Activated CD4-positive, alpha-beta memory T cell treated with anti-CD3 and anti-CD28 coated beads, Interleukin-2, amount 10 ng/mL, durations not matched to agents 7 days and 5 days (primary cell): ENCODE results near the gene DIDO1. TPM values are rescaled to one million over a fixed set of nuclear protein-coding genes. Genes with fewer than 3 reads are reported as not detected.
A peak's percentile ranks its signal among the peaks of the same experiment; 100 is the strongest.

Experiments
- CTCF ChIA-PET: fragments of 350-600 bp; sonication (Branson Sonifier 250); formaldehyde crosslinking; loops from one replicate; lab custom pipeline; 2021; ENCODE audit warnings: antibody characterized with exemption, inconsistent platforms; lab: Charles Lee
- POLR2A ChIA-PET: fragments of 350-600 bp; sonication (Branson Sonifier 250); formaldehyde crosslinking; loops from one replicate; lab custom pipeline; 2021; ENCODE audit warnings: antibody characterized with exemption; lab: Charles Lee
- DNase-seq: peaks from one replicate; pipeline ENCODE4 v3.0.0-alpha.2; 2020
- H3K27ac Mint-ChIP-seq: one replicate; pipeline ENCODE4 v1.8.0; 2021; ENCODE audit warnings: mild to moderate bottlenecking, mixed read lengths
- H3K27me3 Mint-ChIP-seq: one replicate; pipeline ENCODE4 v1.8.0; 2021; ENCODE audit warnings: mixed read lengths
- H3K36me3 Mint-ChIP-seq: one replicate; pipeline ENCODE4 v1.8.0; 2021; ENCODE audit warnings: low read depth, mixed read lengths
- H3K4me1 Mint-ChIP-seq: one replicate; pipeline ENCODE4 v1.8.0; 2021; ENCODE audit warnings: mixed read lengths
- H3K4me3 Mint-ChIP-seq: one replicate; pipeline ENCODE4 v1.8.0; 2021; ENCODE audit warnings: mild to moderate bottlenecking, mixed read lengths
- H3K9me3 Mint-ChIP-seq: one replicate; pipeline ENCODE4 v1.8.0; 2021; ENCODE audit warnings: mixed read lengths
- total RNA-seq, 2 experiments: library from RNA; stranded (reverse); gene quantifications; one replicate each; pipeline ENCODE4 v1.2.3, GENCODE V29; 2021

Gene DIDO1
- total RNA-seq, 2 experiments from 2014 or later = 62.2 to 66.2 TPM

DNA sequence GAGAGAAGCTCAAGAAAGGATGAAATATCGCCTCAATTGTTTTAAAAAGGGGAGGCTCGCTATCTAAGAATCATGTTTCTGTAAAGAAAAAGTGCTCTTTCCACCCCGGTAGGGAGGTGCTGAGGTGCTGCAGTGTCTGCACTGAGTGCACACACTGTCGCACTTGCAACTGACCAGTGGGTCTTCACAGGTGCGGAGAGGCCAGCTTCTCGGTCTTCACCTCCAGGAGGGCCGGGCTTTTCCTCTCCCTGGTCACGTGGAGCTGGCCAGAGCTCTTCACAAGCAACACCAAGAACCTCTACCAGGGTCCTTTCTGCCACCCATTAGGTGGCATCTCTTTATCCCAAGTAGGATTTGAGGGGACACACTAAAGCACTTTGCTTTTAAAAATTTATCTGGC, 36.9 kb downstream of the DIDO1 start:
- Mint-ChIP-seq H3K4me3 (no peak overlapping the region), H3K27ac (no peak overlapping the region), H3K9me3 (no peaks in the 10 kb centered on the region), H3K4me1 (peaks cover 38% of the 10 kb centered on the region), H3K27me3 (no peaks in the 10 kb centered on the region), H3K36me3 (peaks cover 78% of the 10 kb centered on the region)
- CTCF ChIA-PET = no interaction called here
- DNase-seq = no peak
- POLR2A ChIA-PET = interaction anchor here (1.2 to 2.5 kb wide), 3 partner anchors 9 to 28 kb away, joined by 3 to 13 read pairs (median 4); partner anchors contain the start of gene TCFL5

DNA sequence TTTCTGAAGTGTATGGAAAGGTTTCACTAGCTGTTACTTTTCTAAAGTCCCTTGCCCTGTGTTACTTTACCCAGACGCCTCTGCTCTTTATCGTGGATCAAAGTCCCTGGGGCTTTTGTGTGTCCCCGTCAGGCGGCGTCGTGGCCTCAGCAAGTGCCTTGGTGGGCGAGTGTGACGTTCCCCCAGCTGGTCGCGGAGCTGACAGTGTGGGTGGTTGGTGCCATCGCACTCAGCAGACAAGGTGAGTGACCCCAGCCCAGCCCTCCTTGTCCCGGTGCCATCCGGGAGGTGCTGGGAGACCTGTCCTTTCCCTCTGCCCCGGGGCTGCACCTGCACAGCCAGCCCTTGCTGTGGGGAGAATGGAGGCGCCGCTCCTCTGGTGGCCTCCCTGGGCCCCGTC, 37.4 kb downstream of the DIDO1 start:
- no peak overlapping the region for H3K27ac Mint-ChIP-seq
- ChIA-PET CTCF (interaction anchor here (0.6 kb wide), 1 partner anchor 587 kb away, joined by 3 read pairs; no protein-coding TSS in a partner anchor), POLR2A (interaction anchor here (1.4 to 2.5 kb wide), 2 partner anchors 10 to 27 kb away, joined by 3 to 13 read pairs; partner anchors contain the start of gene TCFL5)
- H3K27me3 Mint-ChIP-seq = no peaks in the 10 kb centered on the region
- no peak overlapping the region for H3K4me3 Mint-ChIP-seq
- H3K9me3 Mint-ChIP-seq = no peaks in the 10 kb centered on the region
- DNase-seq = no peak
- peaks cover 38% of the 10 kb centered on the region for H3K4me1 Mint-ChIP-seq
- peaks cover 74% of the 10 kb centered on the region for H3K36me3 Mint-ChIP-seq

DNA sequence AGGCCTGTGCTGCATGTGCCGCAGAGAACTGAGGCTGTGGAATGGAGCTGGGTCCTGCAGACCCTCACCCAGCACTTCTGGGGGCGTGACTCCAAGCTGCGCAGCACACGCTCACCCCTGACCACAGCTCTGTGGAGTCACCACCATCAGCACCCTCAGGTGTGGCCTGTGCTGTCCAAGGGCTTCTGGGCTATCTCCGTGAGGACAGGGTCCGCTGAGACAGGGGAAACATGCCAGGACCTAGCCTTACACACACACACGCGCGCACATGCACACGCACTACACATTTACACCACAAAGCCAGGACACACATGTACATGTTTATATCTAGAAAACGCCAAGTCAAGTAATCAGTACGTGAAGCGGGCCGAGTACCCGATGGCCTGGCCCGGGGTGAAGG, 37.9 kb downstream of the DIDO1 start:
- CTCF ChIA-PET = interaction anchor here (0.6 kb wide), 1 partner anchor 586 kb away, joined by 3 read pairs; no protein-coding TSS in a partner anchor
- POLR2A ChIA-PET = interaction anchor here (1.4 to 2.5 kb wide), 2 partner anchors 10 to 27 kb away, joined by 3 to 13 read pairs; partner anchors contain the start of gene TCFL5

DNA sequence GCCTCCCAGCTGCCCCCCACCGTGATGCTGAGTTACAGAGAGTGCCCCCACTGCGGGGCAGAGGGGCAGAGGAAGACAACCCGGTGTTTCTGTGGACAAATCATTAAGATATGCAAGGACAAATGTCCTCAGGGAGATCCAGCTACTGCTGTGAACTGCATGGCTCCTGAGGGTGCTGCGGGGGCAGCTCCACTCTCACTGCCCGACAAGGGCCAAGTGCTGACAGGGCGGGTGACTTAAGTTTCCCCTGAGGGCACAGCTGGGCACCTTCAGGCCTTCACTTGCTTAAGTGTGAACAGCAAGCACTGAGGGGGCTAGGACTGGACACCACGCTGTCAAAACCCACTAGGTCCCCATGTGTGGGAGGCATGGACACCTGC, 38.5 kb downstream of the DIDO1 start:
- ChIA-PET CTCF (interaction anchor here (1.5 kb wide), 1 partner anchor 14 kb away, joined by 6 read pairs; no protein-coding TSS in a partner anchor), POLR2A (interaction anchor here (1.4 to 2.5 kb wide), 2 partner anchors 11 to 26 kb away, joined by 3 to 13 read pairs; partner anchors contain the start of gene TCFL5)
- H3K4me1 Mint-ChIP-seq = peaks cover 32% of the 10 kb centered on the region
- peak overlapping the region; percentile 47 for H3K27ac Mint-ChIP-seq
- no peak overlapping the region for H3K4me3 Mint-ChIP-seq
- H3K36me3 Mint-ChIP-seq = peaks cover 63% of the 10 kb centered on the region
- no peak for DNase-seq
- no peaks in the 10 kb centered on the region for H3K27me3 Mint-ChIP-seq
- H3K9me3 Mint-ChIP-seq = no peaks in the 10 kb centered on the region

More for the DNA sequence above, 37.9 kb downstream of the DIDO1 start:
- H3K36me3 Mint-ChIP-seq = peaks cover 69% of the 10 kb centered on the region
- H3K27me3 Mint-ChIP-seq = no peaks in the 10 kb centered on the region
- no peak overlapping the region for H3K4me3 Mint-ChIP-seq
- no peak for DNase-seq
- no peaks in the 10 kb centered on the region for H3K9me3 Mint-ChIP-seq
- H3K4me1 Mint-ChIP-seq = peaks cover 35% of the 10 kb centered on the region
- H3K27ac Mint-ChIP-seq = no peak overlapping the region

DNA sequence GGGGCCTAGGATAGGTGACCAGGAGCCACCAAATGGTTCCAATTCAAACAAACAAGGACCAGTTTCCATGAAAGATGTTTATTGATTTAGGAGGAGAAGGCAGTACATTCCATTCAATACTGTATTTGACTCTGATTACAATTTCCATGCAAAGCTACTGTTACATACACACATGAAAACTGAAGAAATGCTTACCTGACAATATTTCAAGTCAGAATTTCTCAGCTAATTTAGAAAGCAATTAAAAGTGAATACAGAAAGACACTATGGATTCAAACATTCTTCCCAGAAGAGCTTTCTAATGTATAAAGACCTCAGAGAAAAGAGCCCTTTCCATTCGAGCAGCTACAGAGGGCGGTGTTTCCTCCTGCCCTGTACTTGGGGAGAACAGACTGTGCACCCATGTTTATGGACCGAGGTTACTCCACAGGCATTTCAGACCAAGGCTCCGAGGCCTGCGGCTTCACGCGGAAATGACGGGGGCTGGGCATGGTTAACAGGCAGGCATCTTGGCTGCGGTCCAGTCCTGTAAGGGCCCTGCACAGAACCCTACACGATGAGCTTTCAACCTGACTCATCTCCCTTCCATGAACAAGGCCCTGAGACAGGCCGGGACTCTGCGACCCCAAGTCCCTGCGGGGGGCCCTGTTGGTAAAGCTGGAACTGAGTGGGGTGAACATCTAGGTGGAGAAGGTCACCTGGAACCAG, 39.0 kb downstream of the DIDO1 start:
- Mint-ChIP-seq H3K36me3 (peaks cover 58% of the 10 kb centered on the region), H3K27ac (peak overlapping the region; percentile 47), H3K27me3 (no peaks in the 10 kb centered on the region), H3K4me3 (no peak overlapping the region), H3K9me3 (no peaks in the 10 kb centered on the region), H3K4me1 (peaks cover 26% of the 10 kb centered on the region)
- ChIA-PET CTCF (interaction anchor here (1.5 kb wide), 1 partner anchor 14 kb away, joined by 6 read pairs; no protein-coding TSS in a partner anchor), POLR2A (interaction anchor here (2.5 kb wide), 1 partner anchor 11 kb away, joined by 13 read pairs; no protein-coding TSS in a partner anchor)
- DNase-seq = peak; percentile 42

DNA sequence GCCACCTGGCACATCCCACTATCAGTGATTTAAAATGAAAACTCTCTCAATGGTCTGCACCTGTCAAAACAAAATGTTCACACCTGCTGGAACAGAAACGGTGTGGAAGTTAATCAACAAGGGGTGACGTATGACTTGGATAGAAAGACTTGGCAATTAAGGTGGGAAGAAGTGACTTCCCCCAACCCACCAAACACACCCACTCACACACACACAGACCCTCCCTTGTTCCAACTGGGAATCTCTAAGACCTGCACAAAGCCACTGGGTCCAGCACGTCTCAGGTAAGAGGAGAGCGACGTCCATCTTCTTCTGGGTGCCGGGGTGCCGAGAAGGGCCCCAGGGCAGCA, 39.6 kb downstream of the DIDO1 start:
- CTCF ChIA-PET = interaction anchor here (1.5 kb wide), 1 partner anchor 15 kb away, joined by 6 read pairs; no protein-coding TSS in a partner anchor
- H3K27ac Mint-ChIP-seq = peak overlapping the region; percentile 23

DNA sequence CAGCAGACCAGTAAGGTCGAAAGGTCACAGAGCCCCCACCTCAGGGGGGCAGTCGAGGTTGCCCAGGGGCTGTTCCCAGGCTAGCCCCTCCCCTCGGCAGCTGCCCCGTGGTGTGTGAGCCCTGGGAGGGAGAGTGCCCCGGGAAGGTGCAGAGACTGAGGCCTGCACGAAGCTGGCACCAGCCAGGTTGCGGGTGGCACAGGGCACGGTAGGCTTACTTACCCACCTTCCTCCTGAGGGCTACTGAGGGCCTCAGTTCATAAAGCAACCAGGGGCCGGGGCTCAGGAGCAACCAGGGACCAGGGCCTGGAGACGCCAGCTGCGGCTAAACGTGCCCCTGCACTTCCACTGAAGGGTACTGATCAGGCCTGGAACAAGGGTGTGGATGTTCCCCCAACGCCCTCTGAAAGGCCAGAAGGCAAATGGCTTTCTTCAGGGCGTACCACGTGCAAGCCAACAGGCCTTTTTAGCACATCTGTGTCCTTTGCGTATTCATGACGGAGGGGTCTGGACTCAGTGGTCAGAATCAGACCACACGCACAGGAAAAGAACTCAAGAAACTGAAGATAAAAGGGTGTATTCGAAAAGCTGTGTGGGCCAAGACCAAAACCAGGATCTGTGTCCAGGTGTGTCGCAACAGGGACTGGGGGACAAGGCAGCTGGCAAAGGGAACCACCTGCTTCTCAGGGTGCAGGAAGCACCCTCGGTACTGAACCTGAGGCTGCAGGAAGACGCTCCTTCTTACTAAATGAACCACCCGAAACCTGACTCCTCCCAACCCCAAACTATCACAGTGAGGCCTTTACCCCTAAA, 40.2 kb downstream of the DIDO1 start:
- CTCF ChIA-PET = no interaction called here
- Mint-ChIP-seq H3K27me3 (no peaks in the 10 kb centered on the region), H3K4me1 (peaks cover 14% of the 10 kb centered on the region), H3K9me3 (no peaks in the 10 kb centered on the region), H3K4me3 (no peak overlapping the region), H3K36me3 (peaks cover 56% of the 10 kb centered on the region), H3K27ac (peak overlapping the region; percentile 54)
- DNase-seq = no peak
- POLR2A ChIA-PET = no interaction called here

More for the DNA sequence above, 39.6 kb downstream of the DIDO1 start:
- Mint-ChIP-seq H3K36me3 (peaks cover 57% of the 10 kb centered on the region), H3K9me3 (no peaks in the 10 kb centered on the region), H3K27me3 (no peaks in the 10 kb centered on the region), H3K4me1 (peaks cover 20% of the 10 kb centered on the region), H3K4me3 (no peak overlapping the region)
- POLR2A ChIA-PET = interaction anchor here (2.5 kb wide), 1 partner anchor 12 kb away, joined by 13 read pairs; no protein-coding TSS in a partner anchor
- no peak for DNase-seq

DNA sequence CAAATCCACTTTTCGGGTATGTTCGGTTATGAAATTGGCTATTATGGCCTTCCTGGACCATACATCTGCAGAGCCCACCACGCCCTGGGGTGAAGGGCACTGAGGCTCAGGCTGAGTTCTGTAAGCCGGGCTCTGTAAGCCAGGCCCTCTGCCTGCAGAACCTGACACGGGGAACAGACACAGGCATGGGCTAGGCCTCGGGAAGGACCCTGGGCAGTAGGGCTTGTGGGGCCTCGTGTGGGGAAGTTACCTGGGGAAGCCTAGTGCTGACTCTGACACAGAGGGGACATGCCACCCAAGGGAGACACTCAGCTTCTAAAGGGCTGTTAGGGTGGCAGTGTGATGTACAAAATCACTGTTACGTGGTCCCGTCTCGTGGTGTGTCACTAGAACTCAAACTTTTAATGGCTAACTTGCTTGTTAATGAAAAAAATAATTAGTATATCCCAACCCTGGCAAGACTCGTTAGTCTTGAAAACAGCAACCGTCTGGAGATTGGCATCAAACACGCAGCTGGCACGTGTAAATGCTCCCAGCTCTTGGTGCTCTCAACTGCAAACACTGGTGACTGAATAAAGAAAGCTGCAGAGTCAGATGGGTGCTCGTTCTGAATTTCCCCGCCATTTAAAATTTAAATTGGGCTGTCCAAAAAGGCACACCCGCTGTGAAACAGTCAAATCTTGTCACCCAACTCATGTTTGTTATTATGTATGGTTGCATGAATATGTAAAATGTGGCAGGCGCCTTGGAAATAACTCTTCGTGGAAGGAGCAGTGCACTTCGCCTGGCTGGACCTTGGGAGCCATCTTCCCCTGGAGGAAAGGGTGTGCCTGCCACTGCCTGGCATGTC, 41.0 kb downstream of the DIDO1 start:
- CTCF ChIA-PET = interaction anchor here (1.3 kb wide), 1 partner anchor 22 kb away, joined by 3 read pairs; no protein-coding TSS in a partner anchor
- POLR2A ChIA-PET = interaction anchor here (1.0 to 2.0 kb wide), 2 partner anchors 9 to 13 kb away, joined by 4 to 7 read pairs; no protein-coding TSS in a partner anchor
- no peaks in the 10 kb centered on the region for H3K9me3 Mint-ChIP-seq

DNA sequence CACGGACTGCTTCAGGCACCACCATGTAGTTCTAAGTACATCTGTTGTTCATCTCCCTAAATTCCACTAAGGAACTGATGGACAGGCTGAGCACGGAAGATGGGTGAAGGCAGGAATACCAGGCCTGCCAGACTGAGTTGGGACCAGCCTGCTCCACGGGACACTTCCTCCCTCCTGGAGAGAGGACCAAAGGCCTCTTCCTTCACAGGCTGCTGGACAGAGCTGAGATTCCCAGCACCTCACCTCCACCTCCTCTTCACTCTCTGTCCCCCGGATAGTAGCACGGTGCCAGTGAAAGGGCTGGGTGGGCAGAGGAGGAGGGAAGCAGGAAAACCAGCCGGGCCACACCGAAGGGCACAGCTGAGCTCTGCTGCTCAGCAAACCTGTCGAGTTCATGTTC, 41.7 kb downstream of the DIDO1 start:
- Mint-ChIP-seq H3K36me3 (peaks cover 42% of the 10 kb centered on the region), H3K9me3 (no peaks in the 10 kb centered on the region), H3K4me1 (peaks cover 8% of the 10 kb centered on the region), H3K4me3 (no peak overlapping the region), H3K27ac (no peak overlapping the region), H3K27me3 (no peaks in the 10 kb centered on the region)
- CTCF ChIA-PET = interaction anchor here (1.3 kb wide), 1 partner anchor 23 kb away, joined by 3 read pairs; no protein-coding TSS in a partner anchor
- no peak for DNase-seq
- POLR2A ChIA-PET = interaction anchor here (1.0 to 2.0 kb wide), 2 partner anchors 8 to 13 kb away, joined by 4 to 7 read pairs; no protein-coding TSS in a partner anchor

More for the DNA sequence above, 41.0 kb downstream of the DIDO1 start:
- Mint-ChIP-seq H3K27me3 (no peaks in the 10 kb centered on the region), H3K4me3 (no peak overlapping the region), H3K36me3 (peaks cover 49% of the 10 kb centered on the region), H3K27ac (no peak overlapping the region), H3K4me1 (peaks cover 8% of the 10 kb centered on the region)
- no peak for DNase-seq

DNA sequence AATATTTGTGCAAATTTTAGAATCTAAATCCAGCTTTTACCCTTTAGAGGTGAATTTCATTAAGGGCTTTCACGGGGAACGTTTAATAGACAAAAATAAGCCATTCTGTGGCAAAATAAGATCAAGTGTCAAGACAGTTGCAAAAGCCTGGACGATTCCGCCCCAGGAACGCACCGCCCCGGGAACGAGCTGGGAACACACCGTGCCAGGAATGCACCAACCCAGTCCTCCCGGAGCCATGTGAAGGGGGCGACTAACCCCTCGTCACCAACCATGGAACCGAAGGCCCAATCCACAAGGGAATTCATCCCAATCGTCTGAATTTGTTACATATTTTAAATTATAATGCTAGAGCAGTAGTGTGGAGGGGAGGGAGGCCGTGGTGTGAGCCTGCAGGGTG, 43.9 kb downstream of the DIDO1 start:
- ChIA-PET POLR2A (no interaction called here), CTCF (interaction anchor here (0.6 kb wide), 2 partner anchors 35 to 382 kb away, joined by 3 to 4 read pairs; no protein-coding TSS in a partner anchor)
- H3K27me3 Mint-ChIP-seq = no peaks in the 10 kb centered on the region
- peaks cover 25% of the 10 kb centered on the region for H3K36me3 Mint-ChIP-seq
- H3K4me3 Mint-ChIP-seq = no peak overlapping the region
- peaks cover 7% of the 10 kb centered on the region for H3K4me1 Mint-ChIP-seq
- no peak for DNase-seq
- no peaks in the 10 kb centered on the region for H3K9me3 Mint-ChIP-seq
- no peak overlapping the region for H3K27ac Mint-ChIP-seq

DNA sequence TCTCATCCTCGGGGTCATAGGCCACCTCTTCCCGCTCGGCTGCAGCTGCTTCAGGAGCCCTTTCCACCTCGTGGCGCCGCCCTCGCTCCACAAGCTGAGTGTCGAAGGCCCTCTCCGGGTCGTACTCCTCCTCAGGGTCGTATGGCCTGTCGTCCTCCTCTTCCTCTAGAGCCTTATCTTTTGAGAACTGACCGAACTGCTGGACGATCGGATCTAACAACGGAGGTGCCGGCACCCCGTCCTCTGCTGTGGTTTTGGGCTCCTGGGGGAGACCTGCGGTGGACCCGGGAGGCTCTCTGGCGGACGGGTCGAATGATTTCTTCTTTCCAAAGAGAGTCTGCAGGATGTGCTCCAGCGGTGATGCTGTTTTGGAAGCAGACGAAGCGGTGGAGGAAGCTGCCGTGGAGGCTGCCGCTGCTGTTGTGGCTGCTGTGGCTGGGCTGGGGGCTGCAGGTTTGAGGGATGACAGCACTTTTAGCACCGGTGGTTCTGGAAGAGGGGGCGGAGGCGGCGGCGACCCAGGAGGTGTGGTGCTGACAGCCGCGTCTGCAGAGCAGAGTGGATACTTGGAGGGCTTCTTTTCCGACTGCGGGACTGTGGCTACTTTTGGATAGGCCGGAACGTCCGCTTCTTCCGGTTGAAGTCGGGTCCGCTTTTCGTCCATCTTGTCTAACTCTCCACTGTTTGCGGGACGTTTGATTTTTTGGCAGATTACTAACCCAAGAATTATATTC, 44.5 kb downstream of the DIDO1 start:
- Mint-ChIP-seq H3K27ac (no peak overlapping the region), H3K9me3 (no peaks in the 10 kb centered on the region), H3K4me3 (no peak overlapping the region), H3K27me3 (no peaks in the 10 kb centered on the region), H3K36me3 (peaks cover 21% of the 10 kb centered on the region), H3K4me1 (peaks cover 3% of the 10 kb centered on the region)
- no peak for DNase-seq
- ChIA-PET POLR2A (no interaction called here), CTCF (interaction anchor here (0.6 kb wide), 1 partner anchor 36 kb away, joined by 4 read pairs; no protein-coding TSS in a partner anchor)
